ENCODE measurements around the gene TCF21.

Gene TCF21

DNA sequence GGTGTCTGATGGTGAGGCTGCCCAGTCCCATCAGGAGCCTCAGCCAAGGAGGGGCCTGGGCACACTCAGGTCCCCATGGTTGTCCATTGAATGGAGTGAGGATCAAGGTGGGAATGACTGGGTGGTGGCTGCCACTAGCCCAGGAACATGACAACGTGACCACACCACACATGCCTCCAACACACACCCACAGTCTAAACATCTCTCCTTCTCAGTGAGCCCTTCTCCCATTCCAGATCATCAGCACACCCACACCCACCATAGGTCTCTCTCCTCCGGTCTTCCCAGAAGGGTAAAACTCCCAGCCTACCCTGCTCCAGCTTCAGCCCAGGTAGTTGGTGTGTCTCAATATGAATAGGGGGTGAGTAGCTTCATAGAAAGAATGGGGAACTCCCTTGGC is 5.5 kb downstream of the TCF21 start:
- H3K27ac ChIP-seq: no peak overlapping the region
- TF ChIP-seq ZFX (IDR thresholded peaks at IDR 0.05; ENCODE audit: borderline replicate concordance): no peak
- TF ChIP-seq, protein P1, sequence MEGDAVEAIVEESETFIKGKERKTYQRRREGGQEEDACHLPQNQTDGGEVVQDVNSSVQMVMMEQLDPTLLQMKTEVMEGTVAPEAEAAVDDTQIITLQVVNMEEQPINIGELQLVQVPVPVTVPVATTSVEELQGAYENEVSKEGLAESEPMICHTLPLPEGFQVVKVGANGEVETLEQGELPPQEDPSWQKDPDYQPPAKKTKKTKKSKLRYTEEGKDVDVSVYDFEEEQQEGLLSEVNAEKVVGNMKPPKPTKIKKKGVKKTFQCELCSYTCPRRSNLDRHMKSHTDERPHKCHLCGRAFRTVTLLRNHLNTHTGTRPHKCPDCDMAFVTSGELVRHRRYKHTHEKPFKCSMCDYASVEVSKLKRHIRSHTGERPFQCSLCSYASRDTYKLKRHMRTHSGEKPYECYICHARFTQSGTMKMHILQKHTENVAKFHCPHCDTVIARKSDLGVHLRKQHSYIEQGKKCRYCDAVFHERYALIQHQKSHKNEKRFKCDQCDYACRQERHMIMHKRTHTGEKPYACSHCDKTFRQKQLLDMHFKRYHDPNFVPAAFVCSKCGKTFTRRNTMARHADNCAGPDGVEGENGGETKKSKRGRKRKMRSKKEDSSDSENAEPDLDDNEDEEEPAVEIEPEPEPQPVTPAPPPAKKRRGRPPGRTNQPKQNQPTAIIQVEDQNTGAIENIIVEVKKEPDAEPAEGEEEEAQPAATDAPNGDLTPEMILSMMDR (IDR thresholded peaks at IDR 0.05): no peak

DNA sequence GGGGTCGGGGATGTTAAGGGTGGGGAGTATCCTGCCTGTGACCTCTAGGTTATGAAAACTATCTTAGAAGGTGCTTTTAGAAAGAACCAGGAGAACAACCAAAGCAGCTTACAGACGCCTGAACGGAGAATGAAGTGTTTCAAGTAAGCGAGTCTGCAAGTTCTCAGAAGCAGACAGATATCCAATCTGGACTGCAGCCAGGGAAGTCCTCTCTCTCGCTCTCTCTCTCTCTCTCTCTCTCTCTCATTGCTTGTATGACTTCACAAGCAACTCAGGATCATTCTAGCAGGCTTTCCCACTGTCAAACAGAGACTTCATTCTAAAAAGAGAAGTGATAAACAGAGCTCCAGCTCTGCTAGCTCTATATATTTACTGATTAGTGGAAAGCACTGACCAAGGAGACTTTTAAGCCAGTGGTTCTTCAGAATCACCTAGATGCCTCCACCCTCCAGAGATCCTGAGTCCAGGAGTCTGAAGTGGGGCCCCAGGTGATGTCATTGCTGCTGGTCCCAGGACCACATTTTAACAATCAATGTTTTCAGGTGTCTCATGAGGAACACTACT is 6.0 kb downstream of the TCF21 start:
- TF ChIP-seq, protein P1 (IDR thresholded peaks at IDR 0.05): no peak
- no peak for TF ChIP-seq ZFX (IDR thresholded peaks at IDR 0.05; ENCODE audit: borderline replicate concordance)
- no peak overlapping the region for H3K27ac ChIP-seq

DNA sequence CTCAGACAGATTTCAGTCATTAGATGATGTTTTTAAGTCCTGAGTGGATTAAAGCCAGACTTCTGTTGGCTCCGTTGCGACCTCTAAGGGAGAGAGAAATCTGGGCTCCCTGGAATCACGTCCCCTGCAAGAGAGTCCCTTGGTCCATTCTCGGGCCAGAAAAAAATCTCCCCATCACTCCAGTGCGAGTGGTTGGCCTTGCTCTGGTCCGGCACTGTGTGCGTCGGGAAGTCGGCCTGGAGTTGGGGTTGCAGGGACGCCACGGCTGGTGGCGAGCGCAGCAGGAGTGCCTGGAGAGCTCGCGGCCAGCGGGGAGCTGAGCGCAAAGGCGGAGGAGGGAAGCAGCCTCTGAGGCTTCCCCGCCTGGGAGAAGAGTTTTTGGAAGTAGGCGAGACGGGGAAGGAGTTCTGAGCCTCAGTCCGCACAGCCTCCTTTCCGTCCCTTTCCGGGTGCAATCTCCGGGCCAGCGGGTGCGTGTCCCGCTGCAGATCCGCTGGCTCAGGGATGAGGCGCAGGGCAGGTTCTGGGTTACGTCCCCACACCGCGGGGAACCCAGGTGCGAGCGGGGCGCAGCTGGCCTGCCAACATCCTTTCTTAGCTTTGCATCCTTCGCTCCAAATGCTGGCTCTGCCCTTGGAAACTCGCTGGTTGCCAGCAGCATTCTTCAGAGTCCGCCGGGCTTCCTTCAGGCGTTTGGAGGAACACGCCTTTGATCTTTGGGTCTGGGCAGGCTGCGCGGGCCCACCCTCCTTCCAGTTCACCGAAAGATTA is 6.8 kb downstream of the TCF21 start:
- no peak overlapping the region for H3K27ac ChIP-seq
- TF ChIP-seq, protein P1 (IDR thresholded peaks at IDR 0.05): peak; percentile 13; the same call in 1 of the 2 replicates
- TF ChIP-seq ZFX (IDR thresholded peaks at IDR 0.05; ENCODE audit: borderline replicate concordance): no peak

- H3K27ac ChIP-seq: no peak overlapping the region
- TF ChIP-seq ZFX (IDR thresholded peaks at IDR 0.05; ENCODE audit: borderline replicate concordance): no peak
- TF ChIP-seq, protein P1 (IDR thresholded peaks at IDR 0.05): no peak
Observed at GRCh38 chr6:133896344-133896721, 7.4 kb downstream of the TCF21 start.

GRCh38 chr6:133898263-133898662 is 9.3 kb downstream of the TCF21 start:
- no peak overlapping the region for H3K27ac ChIP-seq
- TF ChIP-seq, protein P1 (IDR thresholded peaks at IDR 0.05): no peak
- no peak for TF ChIP-seq ZFX (IDR thresholded peaks at IDR 0.05; ENCODE audit: borderline replicate concordance)

GRCh38 chr6:133899556-133899955 is 10.6 kb downstream of the TCF21 start:
- H3K27ac ChIP-seq: no peak overlapping the region
- TF ChIP-seq, protein P1 (IDR thresholded peaks at IDR 0.05): no peak
- no peak for TF ChIP-seq ZFX (IDR thresholded peaks at IDR 0.05; ENCODE audit: borderline replicate concordance)

DNA sequence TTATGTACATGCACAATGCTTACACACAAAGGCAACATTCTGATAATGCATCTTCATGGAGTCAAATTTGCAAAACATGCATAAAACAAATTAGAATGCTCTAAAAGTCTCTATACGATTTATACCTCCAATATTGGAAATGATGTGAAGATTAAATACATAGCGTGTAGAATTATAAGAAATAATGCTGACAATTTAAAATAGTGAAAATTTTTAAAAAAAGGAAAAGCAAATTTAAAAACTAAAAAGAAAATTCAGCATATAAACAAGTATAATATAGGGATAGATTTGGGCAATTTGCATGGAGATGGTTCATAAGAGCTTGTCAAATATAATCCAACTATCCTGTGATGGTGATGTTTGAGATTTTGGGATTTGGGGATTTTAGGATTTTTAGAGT is 14.9 kb downstream of the TCF21 start:
- TF ChIP-seq ZFX (IDR thresholded peaks at IDR 0.05; ENCODE audit: borderline replicate concordance): no peak
- TF ChIP-seq, protein P1 (IDR thresholded peaks at IDR 0.05): no peak
- no peak overlapping the region for H3K27ac ChIP-seq

All from 22Rv1 (cell line).